RWPE1 (cell line): ENCODE data around the gene CCDC88A.

Experiments used
- CTCF ChIA-PET: fragments of 350-600 bp; sonication (Branson Sonifier 250); formaldehyde crosslinking; extraction: SDS; loops from one replicate; lab custom pipeline; 2021; lab: Yijun Ruan, JAX
- POLR2A ChIA-PET: fragments of 400-600 bp; formaldehyde crosslinking; extraction: SDS; loops from one replicate; lab custom pipeline; 2020; ENCODE audit warnings: antibody characterized with exemption; ENCODE audit not compliant: low non-redundant PET; lab: Yijun Ruan, JAX
- DNase-seq: peaks from one replicate; pipeline ENCODE4 v3.0.0; 2012; ENCODE audit warnings: low spot score
- H3K27ac ChIP-seq: fragments of 450-650 bp; 2 replicates; pipeline ENCODE4 v1.5.1; 2017
- CTCF ChIP-seq: fragments of 450-650 bp; conservative IDR thresholded peaks from 2 replicates; pipeline ENCODE4 v1.5.1; 2017; ENCODE audit warnings: low read depth, mild to moderate bottlenecking

CCDC88A gene

GRCh38 chr2:55370208-55370607 is 49.4 kb downstream of the CCDC88A start:
- POLR2A ChIA-PET, result no interaction called here
- no peak overlapping the region for H3K27ac ChIP-seq
- CTCF ChIA-PET, result no interaction called here
- DNase-seq, result no peak
- TF ChIP-seq CTCF, result no peak

GRCh38 chr2:55365303-55365702 is 54.4 kb downstream of the CCDC88A start:
- CTCF ChIA-PET, result interaction anchor here (0.5 to 0.6 kb wide), 2 partner anchors 157 to 707 kb away, joined by 3 to 4 read pairs; no protein-coding TSS in a partner anchor
- no peak for DNase-seq
- no peak for TF ChIP-seq CTCF
- H3K27ac ChIP-seq, result no peak overlapping the region
- POLR2A ChIA-PET, result no interaction called here

- H3K27ac ChIP-seq, result no peak overlapping the region
- TF ChIP-seq CTCF, result no peak
- POLR2A ChIA-PET, result no interaction called here
- CTCF ChIA-PET, result interaction anchor here (1.0 kb wide), 1 partner anchor 22 kb away, joined by 3 read pairs; no protein-coding TSS in a partner anchor
- peak; percentile 65 for DNase-seq
Measured at GRCh38 chr2:55364189-55365055, 55.2 kb downstream of the CCDC88A start.

- H3K27ac ChIP-seq, result no peak overlapping the region
- TF ChIP-seq CTCF, result no peak
- CTCF ChIA-PET, result no interaction called here
- POLR2A ChIA-PET, result no interaction called here
- DNase-seq, result no peak
Measured at GRCh38 chr2:55363636-55364035, 56.0 kb downstream of the CCDC88A start.

GRCh38 chr2:55361465-55362189 is 58.0 kb downstream of the CCDC88A start:
- no peak for TF ChIP-seq CTCF
- no peak overlapping the region for H3K27ac ChIP-seq
- DNase-seq, result no peak
- ChIA-PET POLR2A (no interaction called here), CTCF (interaction anchor here (0.6 to 0.7 kb wide), 3 partner anchors 70 to 1190 kb away, joined by 3 read pairs; no protein-coding TSS in a partner anchor)

- TF ChIP-seq CTCF, result no peak
- DNase-seq, result no peak
- ChIA-PET POLR2A (no interaction called here), CTCF (no interaction called here)
- no peak overlapping the region for H3K27ac ChIP-seq
Measured at GRCh38 chr2:55358451-55358850, 61.2 kb downstream of the CCDC88A start.
